Prostate gland (tissue), 2 donors: Measurements from ENCODE around the gene SSTR5.

ENCODE experiments used
- POLR2A ChIP-seq: fragments of 450-650 bp; IDR thresholded peaks from one replicate; pipeline ENCODE4 v1.6.1; 2016; ENCODE audit warnings: antibody characterized with exemption, mild to moderate bottlenecking
- POLR2AphosphoS5 ChIP-seq: sonication (generic); formaldehyde crosslinking; IDR thresholded peaks from one replicate; pipeline ENCODE4 v1.6.1; 2017; ENCODE audit warnings: antibody characterized with exemption
- TF ChIP-seq, protein P1 (sequence below), 4 experiments: fragments of 200-600 bp in 2 of 4; fragments of 450-650 bp in 2 of 4; sonication (generic) in 2 of 4; IDR thresholded peaks; 1 replicate in 3 of 4; 2 replicates in 1 of 4; pipeline ENCODE4 v1.5.1; 2016 to 2019; ENCODE audit warnings: antibody characterized with exemption in 4 of 4, mild to moderate bottlenecking in 2 of 4, moderate library complexity in 2 of 4

DNA sequence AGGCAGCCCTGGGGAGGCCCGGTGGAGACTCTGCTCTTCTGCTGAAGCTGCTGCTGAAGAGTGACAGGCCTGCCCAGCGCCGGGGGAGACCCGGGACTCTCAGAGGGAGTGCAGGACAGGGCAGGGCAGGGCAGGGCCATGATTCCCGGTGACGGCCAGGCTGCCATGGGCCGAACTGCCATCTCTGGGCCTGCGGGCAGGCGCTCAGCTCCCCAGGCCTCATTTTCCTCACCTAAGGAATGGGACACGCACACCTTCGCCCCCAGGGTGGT is 22.6 kb upstream of the SSTR5 start:
- no peak for TF ChIP-seq POLR2AphosphoS5
- TF ChIP-seq, protein P1, sequence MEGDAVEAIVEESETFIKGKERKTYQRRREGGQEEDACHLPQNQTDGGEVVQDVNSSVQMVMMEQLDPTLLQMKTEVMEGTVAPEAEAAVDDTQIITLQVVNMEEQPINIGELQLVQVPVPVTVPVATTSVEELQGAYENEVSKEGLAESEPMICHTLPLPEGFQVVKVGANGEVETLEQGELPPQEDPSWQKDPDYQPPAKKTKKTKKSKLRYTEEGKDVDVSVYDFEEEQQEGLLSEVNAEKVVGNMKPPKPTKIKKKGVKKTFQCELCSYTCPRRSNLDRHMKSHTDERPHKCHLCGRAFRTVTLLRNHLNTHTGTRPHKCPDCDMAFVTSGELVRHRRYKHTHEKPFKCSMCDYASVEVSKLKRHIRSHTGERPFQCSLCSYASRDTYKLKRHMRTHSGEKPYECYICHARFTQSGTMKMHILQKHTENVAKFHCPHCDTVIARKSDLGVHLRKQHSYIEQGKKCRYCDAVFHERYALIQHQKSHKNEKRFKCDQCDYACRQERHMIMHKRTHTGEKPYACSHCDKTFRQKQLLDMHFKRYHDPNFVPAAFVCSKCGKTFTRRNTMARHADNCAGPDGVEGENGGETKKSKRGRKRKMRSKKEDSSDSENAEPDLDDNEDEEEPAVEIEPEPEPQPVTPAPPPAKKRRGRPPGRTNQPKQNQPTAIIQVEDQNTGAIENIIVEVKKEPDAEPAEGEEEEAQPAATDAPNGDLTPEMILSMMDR (IDR thresholded peaks at IDR 0.05), result no peak
- TF ChIP-seq POLR2A, result no peak
